BE2C (cell line): ENCODE results near the gene ROCK2.

Experiments
- DNase-seq: peaks from one replicate; pipeline ENCODE4 v3.0.0-alpha.2; 2020
- H3K27me3 ChIP-seq: fragments of 250-450 bp; sonication (Bioruptor Pico); 2 replicates; pipeline ENCODE4 v1.5.1; 2020; ENCODE audit warnings: mild to moderate bottlenecking
- H3K36me3 ChIP-seq: fragments of 250-450 bp; sonication (Bioruptor Pico); 2 replicates; pipeline ENCODE4 v1.5.1; 2020; ENCODE audit warnings: mild to moderate bottlenecking
- H3K4me1 ChIP-seq: fragments of 250-450 bp; sonication (Bioruptor Pico); 2 replicates; pipeline ENCODE4 v1.5.1; 2020
- H3K4me3 ChIP-seq: 2 replicates; pipeline ENCODE4 v1.5.1; 2011; ENCODE audit warnings: low read depth, low read length
- H3K9me3 ChIP-seq: fragments of 250-450 bp; sonication (Bioruptor Pico); 2 replicates; pipeline ENCODE4 v1.5.1; 2020
- CTCF ChIP-seq: IDR thresholded peaks from 2 replicates; pipeline ENCODE4 v1.5.1; 2012; ENCODE audit warnings: mild to moderate bottlenecking, low read depth, low read length

The ROCK2 gene

DNA sequence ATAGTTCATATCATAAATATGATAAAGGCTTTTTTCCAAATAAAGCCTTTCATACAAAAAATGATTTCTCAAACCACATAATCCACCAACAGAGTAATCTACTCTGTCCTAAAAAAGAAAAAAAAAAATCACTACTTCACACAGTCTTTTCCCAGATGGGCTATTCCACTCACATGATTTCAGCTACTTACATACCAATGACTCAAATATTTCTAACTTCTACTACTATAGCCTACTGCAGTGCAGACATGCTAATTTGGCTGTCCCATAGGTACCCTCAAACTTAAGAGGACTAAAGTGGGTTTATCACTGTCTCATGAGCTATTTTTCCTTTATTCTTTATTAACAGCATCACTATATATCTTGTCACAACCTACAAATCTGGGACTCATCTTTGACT is 131.8 kb downstream of the ROCK2 start:
- H3K9me3 ChIP-seq, result no peaks in the 10 kb centered on the region
- DNase-seq, result no peak
- no peaks in the 10 kb centered on the region; the same call in 1 of the 2 replicates for H3K27me3 ChIP-seq
- TF ChIP-seq CTCF, result no peak
- no peak overlapping the region for H3K4me3 ChIP-seq
- no peaks in the 10 kb centered on the region; the same call in 1 of the 2 replicates for H3K4me1 ChIP-seq
- H3K36me3 ChIP-seq, result peaks cover 10% of the 10 kb centered on the region

DNA sequence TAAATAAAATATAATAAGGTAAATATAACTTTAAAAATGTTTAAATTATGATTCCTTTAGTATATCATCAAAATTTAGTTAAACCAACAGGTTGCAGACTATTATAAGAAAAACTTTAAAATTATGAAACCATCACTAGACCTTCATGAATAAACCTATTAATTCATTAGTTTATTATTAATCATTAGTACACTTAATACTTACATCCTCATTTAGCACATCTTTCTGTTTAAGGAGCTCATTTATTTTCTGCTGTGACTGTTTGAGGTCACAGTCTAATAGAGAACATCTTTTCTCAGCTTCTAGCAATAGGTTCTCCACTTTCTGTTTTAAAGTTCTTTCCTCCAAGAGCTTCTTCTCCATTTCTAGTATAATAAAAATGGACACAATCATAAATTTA is 136.4 kb downstream of the ROCK2 start:
- Histone ChIP-seq H3K4me3 (no peak overlapping the region), H3K36me3 (peaks cover 6% of the 10 kb centered on the region), H3K9me3 (no peaks in the 10 kb centered on the region), H3K4me1 (peaks cover 4% of the 10 kb centered on the region), H3K27me3 (no peaks in the 10 kb centered on the region)
- DNase-seq, result no peak
- TF ChIP-seq CTCF, result no peak

DNA sequence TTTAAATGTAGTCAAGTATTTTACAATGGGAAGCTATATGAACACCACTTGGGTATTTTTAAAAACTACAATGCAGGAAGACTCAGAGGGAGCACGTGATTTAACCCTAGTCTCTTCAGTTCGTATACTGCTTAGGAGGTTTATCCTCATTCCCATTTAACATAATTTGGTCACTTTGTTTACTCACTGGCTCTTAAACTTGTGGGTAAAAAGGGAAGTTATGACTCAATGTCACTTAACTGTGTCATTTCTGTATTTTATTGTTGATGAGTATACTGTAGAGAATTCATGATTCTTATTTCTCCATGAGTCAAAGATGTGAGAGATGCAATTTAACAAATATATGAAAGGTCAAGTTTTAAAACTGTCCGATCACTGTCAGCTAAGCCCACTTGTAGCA is 141.0 kb downstream of the ROCK2 start:
- DNase-seq, result no peak
- Histone ChIP-seq H3K4me1 (peaks cover 4% of the 10 kb centered on the region), H3K9me3 (no peaks in the 10 kb centered on the region), H3K36me3 (peaks cover 7% of the 10 kb centered on the region), H3K27me3 (no peaks in the 10 kb centered on the region), H3K4me3 (no peak overlapping the region)
- no peak for TF ChIP-seq CTCF

GRCh38 chr2:11201969-11202368 is 142.5 kb downstream of the ROCK2 start:
- DNase-seq, result no peak
- no peaks in the 10 kb centered on the region for H3K9me3 ChIP-seq
- peaks cover 4% of the 10 kb centered on the region for H3K4me1 ChIP-seq
- H3K4me3 ChIP-seq, result no peak overlapping the region
- no peak for TF ChIP-seq CTCF
- peaks cover 7% of the 10 kb centered on the region for H3K36me3 ChIP-seq
- no peaks in the 10 kb centered on the region for H3K27me3 ChIP-seq

- peaks cover 16% of the 10 kb centered on the region for H3K36me3 ChIP-seq
- H3K4me3 ChIP-seq, result no peak overlapping the region
- DNase-seq, result no peak
- TF ChIP-seq CTCF, result no peak
- H3K9me3 ChIP-seq, result no peaks in the 10 kb centered on the region
- H3K27me3 ChIP-seq, result no peaks in the 10 kb centered on the region
- H3K4me1 ChIP-seq, result peaks cover 4% of the 10 kb centered on the region
These were observed 143.8 kb downstream of the ROCK2 start for GRCh38 chr2:11200651-11201050.

DNA sequence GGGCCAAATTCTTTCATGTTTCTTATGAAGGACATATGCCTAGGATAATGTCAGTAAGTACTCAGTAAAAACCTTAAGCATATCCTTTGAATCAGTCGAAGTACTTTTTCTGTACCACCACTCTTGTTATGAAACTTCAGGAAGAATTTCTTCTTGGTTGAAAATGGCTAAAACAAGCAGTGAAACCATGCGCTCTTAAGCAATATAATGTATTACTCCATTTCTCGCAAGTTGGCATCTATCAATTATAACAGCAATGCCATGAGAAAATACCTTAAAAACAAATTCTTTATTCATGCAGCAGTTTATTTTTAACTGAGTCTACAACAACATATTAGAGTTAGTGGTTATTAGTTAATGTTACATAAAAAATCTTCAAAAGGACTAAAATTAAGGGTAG is 148.2 kb downstream of the ROCK2 start:
- no peak for TF ChIP-seq CTCF
- no peaks in the 10 kb centered on the region for H3K4me1 ChIP-seq
- peaks cover 24% of the 10 kb centered on the region for H3K36me3 ChIP-seq
- H3K27me3 ChIP-seq, result no peaks in the 10 kb centered on the region
- DNase-seq, result no peak
- no peaks in the 10 kb centered on the region for H3K9me3 ChIP-seq
- H3K4me3 ChIP-seq, result no peak overlapping the region
